ENCODE data around the gene SYT9.

Gene SYT9

GRCh38 chr11:7421136-7421535 lies 169.4 kb downstream of the SYT9 start:
- DNase-seq (ENCODE audit: low read depth in 3 of 3, low spot score in 1 of 3): no peak

DNA sequence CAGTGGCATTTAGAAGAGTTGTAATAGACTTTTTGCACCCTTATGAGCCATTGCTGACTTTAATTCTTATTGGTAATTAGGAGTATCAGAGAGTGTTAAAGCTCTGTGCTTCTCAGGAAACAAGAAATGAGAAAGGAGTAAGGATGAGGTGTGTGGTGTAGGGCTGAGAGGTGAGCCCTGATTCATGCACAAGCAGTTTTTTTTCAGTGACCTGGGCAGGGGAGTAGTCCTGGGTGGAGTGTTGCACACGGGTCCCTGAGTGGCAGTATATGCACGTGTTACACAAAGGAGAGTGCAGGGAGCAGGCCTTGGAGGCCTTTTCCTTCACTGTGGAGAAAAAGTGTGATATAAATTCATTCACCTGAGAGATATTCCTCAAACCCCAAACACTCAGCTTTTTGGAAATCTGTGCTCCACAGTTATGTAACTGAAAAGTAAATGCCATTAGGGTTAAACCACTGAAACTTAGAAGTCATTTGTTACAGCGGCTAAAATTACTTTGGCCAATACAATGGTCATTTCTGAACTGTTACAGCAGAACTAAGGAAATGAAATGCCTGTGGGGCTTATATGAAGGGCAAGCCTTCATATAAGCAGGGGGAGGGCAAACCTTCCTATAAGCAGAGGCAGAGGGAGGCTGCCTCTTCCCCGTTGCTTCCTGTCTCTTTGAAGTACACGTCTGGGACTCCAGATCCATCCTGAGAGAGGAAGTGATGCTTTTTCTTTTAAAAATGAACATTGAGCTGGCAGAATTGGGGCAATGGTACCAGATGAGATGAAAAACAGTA lies 171.0 kb downstream of the SYT9 start:
- DNase-seq (ENCODE audit: low read depth in 3 of 3, low spot score in 1 of 3): no peak

DNA sequence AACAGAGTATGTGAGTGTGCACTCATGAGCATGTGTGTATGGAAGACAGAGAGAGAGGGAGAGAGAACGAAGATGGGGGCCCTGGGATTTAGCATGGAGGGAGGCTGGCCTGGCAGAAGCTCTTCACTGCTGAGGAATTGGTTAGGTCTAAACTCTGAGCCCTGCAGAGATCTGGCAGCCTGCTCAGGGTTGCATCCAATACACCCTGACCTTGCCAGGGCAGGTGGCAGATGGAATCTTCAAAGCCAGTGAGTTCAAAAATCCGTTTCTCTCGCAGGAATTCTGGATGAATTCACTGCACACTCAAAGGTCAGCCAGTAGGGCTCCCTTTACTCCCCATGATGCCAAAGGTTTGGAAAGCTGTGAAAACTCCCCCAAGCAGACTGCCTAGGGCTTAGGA lies 172.2 kb downstream of the SYT9 start:
- DNase-seq (ENCODE audit: low read depth in 3 of 3, low spot score in 1 of 3): no peak

DNA sequence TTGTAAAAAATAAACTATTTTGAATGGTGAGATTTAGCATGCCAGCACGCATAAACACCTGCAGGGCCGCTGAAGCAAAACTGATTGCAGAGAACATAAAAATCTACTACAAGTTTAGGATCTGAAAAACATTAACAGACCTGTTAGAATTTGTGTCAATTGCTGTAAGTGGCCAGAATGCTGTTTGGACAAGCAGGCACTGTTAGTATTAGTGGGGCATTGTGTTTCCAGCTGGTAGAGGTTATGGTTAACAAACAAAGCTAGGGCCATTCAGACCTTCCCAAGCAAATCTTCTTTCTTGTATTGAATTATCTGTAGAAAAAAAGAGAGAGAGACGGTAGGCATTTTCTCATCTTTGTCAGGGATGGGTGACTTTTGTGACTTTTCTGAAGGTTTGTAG lies 176.0 kb downstream of the SYT9 start:
- no peak for DNase-seq (ENCODE audit: low read depth in 3 of 3, low spot score in 1 of 3)

- no peak for DNase-seq (ENCODE audit: low read depth in 3 of 3, low spot score in 1 of 3)
Observed at GRCh38 chr11:7428196-7428595, 176.5 kb downstream of the SYT9 start.

- DNase-seq (ENCODE audit: low read depth in 3 of 3, low spot score in 1 of 3): no peak
Observed at GRCh38 chr11:7430496-7430895, 178.8 kb downstream of the SYT9 start.

- no peak for DNase-seq (ENCODE audit: low read depth in 3 of 3, low spot score in 1 of 3)
Observed at GRCh38 chr11:7435176-7435575, 183.5 kb downstream of the SYT9 start.

GRCh38 chr11:7436146-7436545 lies 184.4 kb downstream of the SYT9 start:
- DNase-seq (ENCODE audit: low read depth in 3 of 3, low spot score in 1 of 3): no peak

- no peak for DNase-seq (ENCODE audit: low read depth in 3 of 3, low spot score in 1 of 3)
Observed at GRCh38 chr11:7436657-7437056, 185.0 kb downstream of the SYT9 start.

DNA sequence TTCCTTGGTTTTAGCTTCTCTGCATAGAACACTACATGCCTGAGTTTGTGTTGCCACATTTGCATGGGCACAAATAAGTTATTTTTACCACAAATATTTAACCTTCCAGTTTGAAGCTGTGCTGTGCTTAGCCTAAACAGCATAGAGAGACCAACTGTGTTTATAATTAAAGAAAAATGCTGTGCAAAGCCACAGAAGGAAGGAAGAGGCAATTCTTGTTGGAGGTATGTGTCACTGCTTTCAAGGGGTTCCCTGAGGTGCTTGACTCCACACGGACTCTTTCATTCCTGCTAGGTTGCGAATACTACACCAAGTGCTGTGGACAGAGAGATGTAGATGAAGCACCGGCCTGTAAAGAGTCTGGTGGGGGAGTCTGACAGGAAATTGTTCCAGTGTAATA lies 186.0 kb downstream of the SYT9 start:
- DNase-seq (ENCODE audit: low read depth in 3 of 3, low spot score in 1 of 3): no peak

GRCh38 chr11:7439746-7440320 lies 188.1 kb downstream of the SYT9 start:
- DNase-seq (ENCODE audit: low read depth in 3 of 3, low spot score in 1 of 3): no peak

- peak; percentile 27 to 59 (median 31) for DNase-seq (ENCODE audit: low read depth in 3 of 3, low spot score in 1 of 3)
Observed at GRCh38 chr11:7442588-7443215, 191.0 kb downstream of the SYT9 start.

GRCh38 chr11:7444091-7444981 lies 192.6 kb downstream of the SYT9 start:
- DNase-seq (ENCODE audit: low read depth in 3 of 3, low spot score in 1 of 3): no peak

DNA sequence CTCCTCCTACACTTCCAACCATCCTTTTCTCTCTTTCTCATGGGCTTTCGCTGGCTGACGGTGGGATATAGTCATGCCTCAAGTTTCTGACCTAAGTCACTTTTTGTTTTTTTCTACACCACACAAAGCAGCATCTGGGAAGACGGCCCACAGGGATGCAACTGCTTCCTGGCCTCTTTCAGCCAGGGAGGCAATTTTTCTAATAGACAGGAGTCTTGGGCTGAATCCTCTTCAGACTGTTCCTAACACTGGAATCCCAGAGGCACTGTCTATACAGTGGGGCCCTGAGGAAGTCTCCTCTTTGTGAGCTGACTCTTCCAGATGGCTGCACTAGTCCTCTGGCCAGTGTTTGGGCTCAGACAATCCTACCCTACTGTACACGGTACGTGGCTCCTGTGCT lies 193.9 kb downstream of the SYT9 start:
- DNase-seq (ENCODE audit: low read depth in 3 of 3, low spot score in 1 of 3): no peak

- no peak for DNase-seq (ENCODE audit: low read depth in 3 of 3, low spot score in 1 of 3)
Observed at GRCh38 chr11:7448201-7448600, 196.5 kb downstream of the SYT9 start.

DNA sequence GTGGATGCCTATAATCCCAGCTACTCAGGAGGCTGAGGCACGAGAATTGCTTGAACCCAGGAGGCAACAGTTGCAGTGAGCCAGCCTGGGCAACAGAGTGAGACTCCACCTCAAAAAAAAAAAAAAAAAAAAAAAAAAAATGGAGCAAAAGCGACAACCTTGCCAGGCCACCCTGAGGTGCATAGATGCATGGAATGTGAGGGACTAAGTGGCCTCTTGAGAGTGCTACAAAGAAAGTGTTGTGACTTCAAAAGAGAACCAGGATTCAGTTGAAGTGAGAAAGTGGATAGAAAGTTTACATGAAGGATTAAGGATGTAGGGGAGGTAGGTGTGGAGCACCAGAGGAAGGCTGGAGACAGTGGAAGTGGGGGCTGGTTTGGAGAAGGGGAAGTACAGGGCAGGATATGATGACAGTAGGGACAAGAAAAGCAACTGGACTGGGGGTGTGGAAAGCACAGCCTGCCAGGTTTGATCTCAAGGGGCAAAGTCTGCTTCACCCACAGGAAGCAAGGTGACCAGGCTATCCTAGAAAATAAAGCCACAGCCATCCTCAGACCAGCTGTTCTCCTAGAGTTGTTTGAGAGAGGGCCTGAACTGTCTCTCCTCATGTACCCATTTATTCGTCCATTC lies 197.6 kb downstream of the SYT9 start:
- no peak for DNase-seq (ENCODE audit: low read depth in 3 of 3, low spot score in 1 of 3)

DNA sequence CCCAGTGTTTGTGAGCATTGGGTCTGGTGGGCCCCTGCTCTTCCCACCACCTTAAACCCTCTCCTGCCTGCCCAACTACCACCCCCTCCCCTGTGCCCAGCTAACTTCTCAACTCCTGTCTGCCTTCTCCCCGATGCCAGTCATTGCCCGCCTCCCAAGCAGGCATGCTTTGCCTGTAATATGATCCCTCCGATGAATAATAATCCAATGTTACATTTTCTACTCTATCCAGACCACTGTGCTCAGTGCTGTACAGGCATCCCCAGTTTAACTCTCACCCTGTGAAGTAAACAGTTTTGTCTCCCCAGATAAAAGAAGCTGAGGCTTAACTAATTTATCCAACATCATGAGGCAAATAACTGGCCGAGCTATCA lies 198.1 kb downstream of the SYT9 start:
- no peak for DNase-seq (ENCODE audit: low read depth in 3 of 3, low spot score in 1 of 3)

DNA sequence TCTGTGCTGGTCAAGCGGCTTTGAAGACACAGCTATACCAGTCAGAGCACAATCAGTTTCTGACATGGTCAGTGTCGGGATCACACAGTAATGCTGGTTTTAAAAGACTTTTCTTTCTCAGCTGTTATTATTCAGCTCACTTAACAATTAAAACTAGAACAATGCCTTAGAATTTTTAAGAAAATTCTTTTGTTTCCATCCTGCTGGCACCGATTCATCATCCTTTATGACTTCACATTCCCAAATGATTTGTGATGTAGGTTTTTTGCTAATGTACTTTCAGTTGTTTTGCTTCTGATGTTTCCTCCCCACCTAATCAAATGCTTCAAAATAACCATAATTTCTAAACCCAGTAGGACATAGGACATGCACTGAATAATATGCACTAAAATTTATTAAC lies 199.1 kb downstream of the SYT9 start:
- no peak for DNase-seq (ENCODE audit: low read depth in 3 of 3, low spot score in 1 of 3)

DNA sequence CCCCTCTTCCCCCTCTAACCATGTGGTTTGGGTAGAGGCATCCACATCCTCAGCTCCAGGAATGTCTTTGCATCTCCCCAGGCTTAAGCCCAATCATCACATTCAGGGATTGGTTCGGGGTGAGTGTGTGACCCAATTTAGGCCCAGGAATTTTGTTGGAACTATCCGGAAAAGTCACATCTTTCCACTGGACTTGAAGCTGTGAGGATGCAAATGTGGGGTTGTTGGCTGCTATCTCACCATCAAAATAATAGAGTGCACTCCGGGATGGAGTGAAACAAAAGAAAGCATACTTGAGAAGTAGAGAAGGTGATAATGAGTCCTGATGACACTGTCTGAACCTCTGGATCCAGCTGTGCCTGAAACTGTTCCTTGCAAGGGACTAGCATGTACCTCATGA lies 199.8 kb downstream of the SYT9 start:
- DNase-seq (ENCODE audit: low read depth in 3 of 3, low spot score in 1 of 3): no peak

DNA sequence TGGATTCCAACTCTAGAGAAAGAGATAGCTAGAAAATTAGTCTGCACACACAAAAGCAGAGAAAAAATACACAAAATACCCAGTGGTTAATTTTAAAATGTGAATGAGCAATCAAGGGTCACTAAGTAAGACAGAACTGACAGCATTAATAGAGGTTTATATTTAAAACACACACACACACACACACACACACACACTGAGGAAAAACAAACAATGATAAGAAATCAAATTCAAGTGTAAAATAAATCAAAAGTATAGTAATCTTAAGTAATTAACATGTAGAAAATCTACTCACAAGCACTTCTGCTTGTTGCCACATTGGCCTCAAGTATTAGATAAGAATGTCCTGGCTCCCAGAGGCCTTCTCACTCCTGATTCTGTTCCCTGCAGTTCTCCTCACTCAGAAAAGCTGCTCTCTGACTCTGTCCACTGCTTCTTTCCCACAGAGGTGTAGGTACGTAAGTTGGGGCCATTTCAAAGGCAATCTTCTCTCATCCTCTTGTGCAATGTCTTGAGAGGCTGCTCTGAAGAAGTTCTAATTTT lies 200.3 kb downstream of the SYT9 start:
- DNase-seq (ENCODE audit: low read depth in 3 of 3, low spot score in 1 of 3): no peak

DNA sequence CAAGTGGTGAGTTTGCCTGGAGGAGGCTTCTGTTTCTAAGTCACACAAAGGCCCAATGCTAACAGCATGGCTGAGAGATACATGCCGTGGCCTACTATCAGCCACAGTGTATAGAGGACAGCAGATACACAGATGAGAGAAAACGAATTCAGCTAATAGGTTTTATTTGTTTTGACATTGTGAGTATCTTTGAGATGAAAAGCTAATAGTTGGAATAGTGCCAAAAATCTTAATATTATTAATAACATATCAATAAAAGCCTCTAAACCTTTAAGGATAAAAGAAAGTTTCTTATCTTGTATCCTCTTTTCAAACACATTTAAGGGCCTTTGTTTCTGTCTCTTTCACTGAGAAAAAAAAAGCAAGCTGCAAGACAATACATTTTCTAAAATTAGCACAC lies 203.2 kb downstream of the SYT9 start:
- DNase-seq (ENCODE audit: low read depth in 3 of 3, low spot score in 1 of 3): no peak

Data from stimulated activated CD4-positive, alpha-beta T cell treated with anti-CD3 and anti-CD28 coated beads, TNF-alpha, amount 100 ng/mL, for 1 hour (primary cell).